Measurements from ENCODE around the gene MAP7D1. TPM values are rescaled to one million over a fixed set of nuclear protein-coding genes. Genes with fewer than 3 reads are reported as not detected.

Gene MAP7D1
- total and polyA plus RNA-seq, 10 of the 15 experiments (the other 5 are each of a cell fraction or from before 2014, with no cell fraction given) = 4.4 to 97.6 (median 24.2) TPM

- no peak for TF ChIP-seq CBX5 (IDR thresholded peaks at IDR 0.05; ENCODE audit: low read depth)
- TF ChIP-seq IKZF1 (conservative IDR thresholded peaks at IDR 0.05) = peak; percentile 82
- peak; percentile 33; the same call in 1 of the 2 replicates for TF ChIP-seq MAX (IDR thresholded peaks at IDR 0.05; ENCODE audit: low read depth, low read length)
- no peak for TF ChIP-seq NKRF (conservative IDR thresholded peaks at IDR 0.05)
Measured at GRCh38 chr1:36161641-36162531, 5.9 kb downstream of the MAP7D1 start (continued).

DNA sequence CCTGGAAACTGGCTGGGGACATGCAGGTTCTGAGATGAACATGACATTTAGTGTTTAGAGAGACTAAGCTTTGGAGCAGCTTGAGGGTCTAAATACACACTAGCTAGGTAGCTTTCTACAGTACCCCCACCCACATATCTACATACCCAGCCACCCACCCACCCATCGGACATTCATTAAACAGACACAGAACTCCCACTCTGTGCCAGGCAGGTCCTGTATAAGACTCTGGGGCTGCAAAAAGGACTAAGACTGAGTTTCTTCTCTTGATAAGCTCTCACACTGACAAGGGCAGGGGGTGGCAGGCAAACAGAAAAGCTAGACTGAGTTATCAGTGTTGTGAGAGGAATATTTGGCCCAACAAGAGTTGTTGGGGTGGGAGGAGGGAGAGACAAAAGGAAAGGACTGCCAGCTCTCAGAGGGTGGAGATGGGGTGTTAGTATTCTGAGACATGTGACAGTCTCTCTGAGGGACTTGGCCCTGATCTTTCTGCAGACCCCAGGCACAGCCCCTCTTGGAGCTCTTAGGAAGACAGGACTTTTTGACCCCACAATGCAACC is 6.8 kb downstream of the MAP7D1 start:
- Histone ChIP-seq H3K4me1 (ENCODE audit: control insufficient read depth, insufficient read depth, low read length) (peaks cover 47% of the 10 kb centered on the region), H3K79me2 (ENCODE audit: control insufficient read depth, insufficient read depth, low read length) (peaks cover 87% of the 10 kb centered on the region), H3K4me2 (ENCODE audit: control insufficient read depth, insufficient read depth) (peak overlapping the region; percentile 70), H3K36me3 (ENCODE audit: control insufficient read depth in 2 of 2, insufficient read depth in 2 of 2, low read length in 1 of 2) (peaks cover 0 to 8% of the 10 kb centered on the region in 2 experiments; a peak in 2 of 4 replicates), H4K20me1 (ENCODE audit: control insufficient read depth, insufficient read depth) (no peaks in the 10 kb centered on the region; the same call in 1 of the 2 replicates), H3K9me3 (replicated peaks; ENCODE audit: control insufficient read depth, insufficient read depth, low read length) (no peaks in the 10 kb centered on the region), H2AFZ (ENCODE audit: control insufficient read depth, low read depth, low read length) (no peak overlapping the region), H3K9ac (ENCODE audit: control insufficient read depth, insufficient read depth, low read length) (peak overlapping the region; percentile 4; the same call in 1 of the 2 replicates), H3K27ac (ENCODE audit: control insufficient read depth, insufficient read depth) (peak overlapping the region; percentile 95), H3K4me3 (0 out of 2 replicates have a peak overlapping the region, but pooled peaks have one; percentile 85), H3K27me3 (replicated peaks in 1 of 2; ENCODE audit: control insufficient read depth in 2 of 2, insufficient read depth in 2 of 2, low read length in 1 of 2) (no peaks in the 10 kb centered on the region)
- BruUV-seq (replicated peaks) = TSS peak; percentile 11
- ATAC-seq (no peak), DNase-seq (ENCODE audit: low read depth, low spot score) (no peak), FAIRE-seq (no peak)
- RAD21 ChIA-PET (ENCODE audit: unreplicated experiment) = interaction anchor here (0.9 to 6.3 kb wide), 7 partner anchors 12 to 279 kb away, joined by 3 to 146 read pairs (median 7); partner anchors contain the start of genes THRAP3 and TRAPPC3
- CTCF ChIA-PET = interaction anchor here (0.9 to 7.3 kb wide), 6 partner anchors 13 to 129 kb away, joined by 3 to 136 read pairs (median 18); partner anchors contain the start of gene TRAPPC3
- in situ Hi-C loops (cut with MboI) (no loop called here), intact Hi-C loops (cut with micrococcal nuclease; ENCODE audit: unreplicated experiment) (no loop called here)
- SMC1A ChIA-PET (ENCODE audit: uncharacterized antibody, unreplicated experiment) = interaction anchor here (0.8 to 7.5 kb wide), 7 partner anchors 12 to 234 kb away, joined by 3 to 135 read pairs (median 4); partner anchors contain the start of gene TRAPPC3
- POLR2A ChIA-PET = interaction anchor here (0.6 to 5.4 kb wide), 10 partner anchors 9 to 265 kb away, joined by 3 to 86 read pairs (median 5); partner anchors contain the start of genes THRAP3 and TRAPPC3
- WGBS (ENCODE audit: insufficient coverage, insufficient replicate concordance, low lambda C conversion rate, missing lambda C conversion rate) = 100% methylated on average over 1 of the region's 1 CpG
- TF ChIP-seq, protein P1, sequence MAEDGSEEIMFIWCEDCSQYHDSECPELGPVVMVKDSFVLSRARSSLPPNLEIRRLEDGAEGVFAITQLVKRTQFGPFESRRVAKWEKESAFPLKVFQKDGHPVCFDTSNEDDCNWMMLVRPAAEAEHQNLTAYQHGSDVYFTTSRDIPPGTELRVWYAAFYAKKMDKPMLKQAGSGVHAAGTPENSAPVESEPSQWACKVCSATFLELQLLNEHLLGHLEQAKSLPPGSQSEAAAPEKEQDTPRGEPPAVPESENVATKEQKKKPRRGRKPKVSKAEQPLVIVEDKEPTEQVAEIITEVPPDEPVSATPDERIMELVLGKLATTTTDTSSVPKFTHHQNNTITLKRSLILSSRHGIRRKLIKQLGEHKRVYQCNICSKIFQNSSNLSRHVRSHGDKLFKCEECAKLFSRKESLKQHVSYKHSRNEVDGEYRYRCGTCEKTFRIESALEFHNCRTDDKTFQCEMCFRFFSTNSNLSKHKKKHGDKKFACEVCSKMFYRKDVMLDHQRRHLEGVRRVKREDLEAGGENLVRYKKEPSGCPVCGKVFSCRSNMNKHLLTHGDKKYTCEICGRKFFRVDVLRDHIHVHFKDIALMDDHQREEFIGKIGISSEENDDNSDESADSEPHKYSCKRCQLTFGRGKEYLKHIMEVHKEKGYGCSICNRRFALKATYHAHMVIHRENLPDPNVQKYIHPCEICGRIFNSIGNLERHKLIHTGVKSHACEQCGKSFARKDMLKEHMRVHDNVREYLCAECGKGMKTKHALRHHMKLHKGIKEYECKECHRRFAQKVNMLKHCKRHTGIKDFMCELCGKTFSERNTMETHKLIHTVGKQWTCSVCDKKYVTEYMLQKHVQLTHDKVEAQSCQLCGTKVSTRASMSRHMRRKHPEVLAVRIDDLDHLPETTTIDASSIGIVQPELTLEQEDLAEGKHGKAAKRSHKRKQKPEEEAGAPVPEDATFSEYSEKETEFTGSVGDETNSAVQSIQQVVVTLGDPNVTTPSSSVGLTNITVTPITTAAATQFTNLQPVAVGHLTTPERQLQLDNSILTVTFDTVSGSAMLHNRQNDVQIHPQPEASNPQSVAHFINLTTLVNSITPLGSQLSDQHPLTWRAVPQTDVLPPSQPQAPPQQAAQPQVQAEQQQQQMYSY (CRISPR knock-in tag; IDR thresholded peaks at IDR 0.05) = no peak
- TF ChIP-seq USF1 (IDR thresholded peaks at IDR 0.05; ENCODE audit: borderline replicate concordance, extremely low read length, insufficient read depth, low read depth, low read length) = no peak
- TF ChIP-seq TCF3 (IDR thresholded peaks at IDR 0.05; ENCODE audit: borderline replicate concordance, insufficient read depth, low read depth, low read length) = no peak
